Fibroblast of skin of right quadriceps (primary cell): ENCODE data around the gene KCTD13.
"Not testable (repeated sequence)": the region's sequence is repeated elsewhere in the genome, so short reads cannot be mapped to it uniquely, and the experiment has no call there.

ENCODE experiments used
- DNase-seq: peaks from one replicate; pipeline ENCODE4 v3.0.0-alpha.2; 2013

KCTD13 gene

GRCh38 chr16:29925781-29926710 lies at the start of gene KCTD13:
Gene KCTD13 (minus strand): TSS chr16:29926226. CDS start chr16:29926033, 193 bp downstream.
- peak; percentile 83 for DNase-seq

- DNase-seq = no peak
Observed at GRCh38 chr16:29975134-29975538, 49.1 kb upstream of the KCTD13 start.

- no peak for DNase-seq
Observed at GRCh38 chr16:29974291-29975133, 48.5 kb upstream of the KCTD13 start.

- peak; percentile 99 for DNase-seq
Observed at GRCh38 chr16:29973384-29974246, 47.6 kb upstream of the KCTD13 start, which contains the start of gene TAOK2. Gene TAOK2 (plus strand): TSS chr16:29973868. CDS start chr16:29977773, 3,905 bp downstream.

GRCh38 chr16:29972992-29973383 lies 47.0 kb upstream of the KCTD13 start:
- DNase-seq = no peak

GRCh38 chr16:29972500-29972899 lies 46.5 kb upstream of the KCTD13 start:
- no peak for DNase-seq

- DNase-seq = no peak
Observed at GRCh38 chr16:29971304-29971703, 45.3 kb upstream of the KCTD13 start.

GRCh38 chr16:29968205-29968604 lies 42.2 kb upstream of the KCTD13 start:
- no peak for DNase-seq

GRCh38 chr16:29963021-29963743 lies 37.2 kb upstream of the KCTD13 start:
- no peak for DNase-seq

GRCh38 chr16:29962344-29962994 lies 36.4 kb upstream of the KCTD13 start:
- no peak for DNase-seq

- DNase-seq = peak; percentile 90
Observed at GRCh38 chr16:29961479-29962343, 35.7 kb upstream of the KCTD13 start, which contains the start of gene TMEM219. Gene TMEM219 (plus strand): TSS chr16:29962079. CDS start chr16:29963144, 1,065 bp downstream.

GRCh38 chr16:29961127-29961478 lies 35.1 kb upstream of the KCTD13 start:
- DNase-seq = no peak

- not testable (repeated sequence) for DNase-seq
Observed at GRCh38 chr16:29959821-29960220, 33.8 kb upstream of the KCTD13 start.

GRCh38 chr16:29959293-29959692 lies 33.3 kb upstream of the KCTD13 start:
- DNase-seq = no peak

GRCh38 chr16:29958756-29959155 lies 32.7 kb upstream of the KCTD13 start:
- no peak for DNase-seq

GRCh38 chr16:29951625-29952365 lies 25.8 kb upstream of the KCTD13 start:
- DNase-seq = no peak

GRCh38 chr16:29950806-29951461 lies 24.9 kb upstream of the KCTD13 start:
- DNase-seq = no peak

- DNase-seq = no peak
Observed at GRCh38 chr16:29947897-29948296, 21.9 kb upstream of the KCTD13 start.
